ENCODE data around the gene NTHL1.

- TF ChIP-seq CTCF (IDR thresholded peaks at IDR 0.05) (no peak), POLR2A (IDR thresholded peaks at IDR 0.05) (no peak)
Measured at GRCh38 chr16:2028620-2029220, 18.9 kb downstream of the NTHL1 start.
